GM21515 (cell line): ENCODE data around the gene CAPN7.
A peak's percentile ranks its signal among the peaks of the same experiment; 100 is the strongest.

Experiments
- ATAC-seq: cut with Tn5 transposase; IDR thresholded peaks from one replicate; pipeline ENCODE4 v1.9.1; 2021; ENCODE audit not compliant: unreplicated experiment

The CAPN7 gene

GRCh38 chr3:15272426-15273196 lies 66.6 kb downstream of the CAPN7 start:
- no peak for ATAC-seq

GRCh38 chr3:15273227-15273626 lies 67.2 kb downstream of the CAPN7 start:
- no peak for ATAC-seq

DNA sequence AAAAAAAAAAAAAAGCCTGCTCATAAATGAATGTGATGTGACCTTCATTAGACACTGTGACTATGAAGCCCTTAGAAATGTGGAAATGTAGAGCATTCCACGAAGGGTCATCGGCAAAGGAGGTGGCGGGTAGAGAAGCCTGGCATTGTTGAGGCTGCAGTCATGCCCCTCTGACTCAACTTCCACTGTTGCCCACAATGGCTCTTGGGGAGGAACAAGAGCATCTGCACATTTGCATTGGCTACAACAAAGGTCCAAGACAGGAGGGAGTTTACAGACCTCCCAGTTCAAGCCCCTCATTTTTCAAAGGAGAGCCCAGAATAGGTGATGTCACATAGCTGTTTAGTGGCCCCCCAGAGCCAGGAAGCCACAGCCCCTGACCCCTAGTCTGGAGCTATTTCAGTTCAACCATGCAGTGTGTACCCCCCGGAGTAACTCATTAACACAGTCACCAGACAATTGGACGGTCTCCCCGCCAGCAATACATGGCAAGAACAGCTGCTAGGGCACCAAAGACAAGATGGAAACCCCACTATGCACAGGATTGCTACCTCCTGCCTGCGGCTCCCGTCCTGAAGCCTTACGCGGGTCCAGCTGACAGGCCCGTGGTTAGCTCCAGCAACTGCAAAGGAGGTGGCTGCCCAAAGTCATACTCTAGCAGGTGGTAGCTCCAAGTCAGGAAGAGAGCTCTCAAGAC lies 70.1 kb downstream of the CAPN7 start:
- ATAC-seq = no peak

DNA sequence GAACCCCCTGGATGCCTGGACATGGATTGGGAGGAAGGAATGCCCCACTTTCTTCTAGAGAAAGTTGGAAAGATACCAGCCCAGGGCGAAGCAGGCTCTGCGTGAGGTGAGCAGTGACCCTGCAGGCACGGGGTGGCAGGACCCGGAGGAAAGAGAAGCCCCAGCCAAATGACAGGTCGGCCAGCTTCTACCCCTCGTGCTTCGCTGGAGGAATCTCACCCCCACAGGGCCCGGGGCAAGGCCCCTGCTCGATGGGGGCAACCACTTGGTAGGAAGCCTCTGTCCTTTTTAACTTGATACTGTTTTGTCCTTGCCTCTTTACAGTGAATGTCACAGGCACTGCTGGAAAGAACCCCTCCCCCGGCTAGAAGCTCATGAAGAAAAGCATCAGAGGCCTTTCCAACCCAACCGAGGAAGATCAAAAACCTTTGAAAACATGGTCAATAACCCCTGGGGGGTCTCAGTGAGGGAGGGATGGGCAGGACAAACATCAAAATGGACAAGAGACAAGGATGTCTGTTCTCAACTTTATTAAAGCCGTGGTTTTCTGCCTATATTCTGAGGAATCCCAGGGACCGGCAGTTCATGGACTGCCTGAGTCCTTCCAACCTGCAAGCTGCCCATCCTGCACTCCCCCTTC lies 71.9 kb downstream of the CAPN7 start:
- ATAC-seq = no peak

DNA sequence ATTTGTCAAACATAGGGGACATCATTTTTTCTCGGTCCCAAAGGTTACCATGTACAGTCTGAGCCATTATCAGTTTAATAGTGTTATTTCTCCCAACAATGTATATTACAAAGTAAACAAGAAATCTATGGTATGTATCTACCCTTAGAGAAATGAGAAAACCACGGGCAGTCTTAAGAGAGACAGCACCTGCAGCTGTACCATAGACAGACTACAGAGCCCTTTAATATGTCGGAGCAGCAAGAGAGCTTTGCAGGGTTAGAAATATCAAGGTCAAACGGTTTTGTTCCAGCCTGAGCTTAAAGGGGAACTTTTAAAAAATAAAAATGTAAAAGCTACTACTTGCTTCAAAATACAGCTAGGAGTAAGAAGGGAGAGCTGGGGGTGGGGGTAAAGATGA lies 73.2 kb downstream of the CAPN7 start:
- ATAC-seq = no peak

DNA sequence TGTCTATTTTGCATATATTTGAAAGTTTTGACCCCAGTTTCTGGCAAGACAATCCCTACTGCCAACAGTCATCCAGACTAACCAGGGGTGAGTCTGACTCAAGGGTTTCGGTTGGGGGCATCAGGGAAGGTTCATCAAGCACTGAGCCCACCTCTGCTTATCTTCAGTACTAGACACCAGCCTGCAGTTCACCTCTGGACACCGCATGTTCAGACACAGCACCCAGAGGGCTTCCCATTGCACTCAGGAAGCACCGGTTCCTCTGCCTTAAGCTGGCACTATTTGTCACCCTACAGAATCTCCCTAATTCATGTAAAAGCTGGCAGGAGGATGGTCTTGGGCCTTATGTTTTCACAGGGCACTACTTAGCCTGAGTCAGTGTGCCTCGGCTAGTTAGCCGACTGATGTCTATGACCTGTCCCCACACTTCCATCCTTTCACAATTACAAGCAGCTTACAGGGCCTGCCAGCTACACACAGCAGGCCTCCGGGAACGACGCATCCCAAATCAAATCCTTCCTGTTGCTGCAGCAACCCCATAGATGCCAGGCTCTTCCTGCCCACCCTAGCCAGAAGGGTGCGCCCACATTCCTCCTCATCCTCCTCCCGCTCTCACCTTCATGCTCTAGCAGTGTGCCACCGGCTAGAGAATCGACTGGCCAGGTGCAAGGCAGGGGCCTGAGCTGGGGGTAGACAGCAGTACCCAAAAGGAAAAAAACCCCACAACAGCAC lies 73.8 kb downstream of the CAPN7 start:
- no peak for ATAC-seq

GRCh38 chr3:15280853-15281532 lies 74.9 kb downstream of the CAPN7 start:
- ATAC-seq = no peak

DNA sequence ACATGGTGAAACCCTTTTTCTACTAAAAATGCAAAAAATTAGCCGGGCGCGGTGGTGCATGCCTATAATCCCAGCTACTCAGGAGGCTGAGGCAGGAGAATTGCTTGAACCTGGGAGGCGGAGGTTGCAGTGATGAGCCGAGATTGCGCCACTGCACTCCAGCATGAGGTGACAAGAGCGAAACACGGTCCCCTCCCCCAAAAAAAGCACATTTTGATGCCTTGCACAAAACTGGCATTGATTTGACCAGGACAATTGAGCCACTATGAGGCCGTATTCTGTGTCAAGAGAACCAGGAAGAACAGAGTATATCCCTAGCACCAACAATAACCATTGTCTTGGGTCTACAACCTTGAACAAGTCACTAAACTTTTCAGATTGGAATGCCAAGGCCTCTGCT lies 75.8 kb downstream of the CAPN7 start:
- ATAC-seq = no peak

DNA sequence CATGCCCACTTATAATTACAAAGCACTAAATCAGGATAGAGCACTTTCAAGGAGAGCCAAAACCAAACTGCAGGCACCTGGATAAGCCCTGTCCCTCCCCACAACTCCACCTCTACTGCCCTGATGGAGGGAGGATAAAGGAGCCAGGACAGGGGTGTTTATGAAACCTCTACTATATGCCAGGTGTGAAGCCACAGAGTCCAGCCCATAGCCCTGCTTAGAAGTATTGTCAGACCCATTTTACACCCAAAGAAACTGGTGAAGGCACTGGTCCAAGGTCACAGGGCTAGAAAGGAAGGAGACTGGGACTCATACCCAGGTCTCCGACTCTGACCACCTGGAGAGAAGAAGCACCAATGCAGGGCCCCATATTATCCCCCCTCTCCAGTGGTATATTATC lies 77.7 kb downstream of the CAPN7 start:
- no peak for ATAC-seq

DNA sequence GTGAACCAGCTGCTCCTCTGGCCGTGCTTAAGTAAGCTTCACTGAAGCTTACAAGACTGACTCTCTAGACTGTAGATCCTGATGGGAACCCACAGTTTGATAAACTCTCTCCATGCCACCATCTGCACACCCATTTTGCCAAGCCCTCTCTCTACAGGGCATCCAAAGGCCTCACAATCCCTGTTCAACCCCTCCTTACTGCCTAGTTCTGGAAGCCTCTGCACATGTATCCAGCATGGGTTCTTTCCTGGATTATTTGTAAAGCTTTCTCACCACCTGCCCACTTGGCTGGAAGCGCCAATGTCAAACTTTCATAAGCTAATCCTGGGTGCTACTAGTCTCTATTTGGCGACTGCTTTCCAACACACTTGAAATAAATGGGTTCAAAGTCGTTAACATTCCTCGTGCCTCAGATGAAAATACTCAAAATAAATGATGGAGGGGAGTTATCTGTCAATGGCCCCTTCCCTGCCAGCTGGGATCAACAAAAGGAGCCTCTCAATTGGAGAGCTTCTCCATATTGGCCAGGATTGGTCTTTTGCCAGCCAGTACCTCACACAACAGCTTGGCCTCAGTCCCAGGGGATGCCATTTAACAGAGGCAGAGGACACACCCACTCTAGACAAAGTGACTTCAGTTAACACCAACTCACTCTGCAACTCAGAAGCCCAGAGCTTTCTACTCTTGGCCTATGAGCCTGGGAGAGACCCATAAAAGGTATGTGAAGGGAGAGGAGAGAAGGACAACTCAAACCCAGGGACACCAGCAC lies 78.3 kb downstream of the CAPN7 start:
- no peak for ATAC-seq

- no peak for ATAC-seq
These were observed 80.0 kb downstream of the CAPN7 start for GRCh38 chr3:15286022-15286421.

- no peak for ATAC-seq
These were observed 81.7 kb downstream of the CAPN7 start for GRCh38 chr3:15287565-15288330.

DNA sequence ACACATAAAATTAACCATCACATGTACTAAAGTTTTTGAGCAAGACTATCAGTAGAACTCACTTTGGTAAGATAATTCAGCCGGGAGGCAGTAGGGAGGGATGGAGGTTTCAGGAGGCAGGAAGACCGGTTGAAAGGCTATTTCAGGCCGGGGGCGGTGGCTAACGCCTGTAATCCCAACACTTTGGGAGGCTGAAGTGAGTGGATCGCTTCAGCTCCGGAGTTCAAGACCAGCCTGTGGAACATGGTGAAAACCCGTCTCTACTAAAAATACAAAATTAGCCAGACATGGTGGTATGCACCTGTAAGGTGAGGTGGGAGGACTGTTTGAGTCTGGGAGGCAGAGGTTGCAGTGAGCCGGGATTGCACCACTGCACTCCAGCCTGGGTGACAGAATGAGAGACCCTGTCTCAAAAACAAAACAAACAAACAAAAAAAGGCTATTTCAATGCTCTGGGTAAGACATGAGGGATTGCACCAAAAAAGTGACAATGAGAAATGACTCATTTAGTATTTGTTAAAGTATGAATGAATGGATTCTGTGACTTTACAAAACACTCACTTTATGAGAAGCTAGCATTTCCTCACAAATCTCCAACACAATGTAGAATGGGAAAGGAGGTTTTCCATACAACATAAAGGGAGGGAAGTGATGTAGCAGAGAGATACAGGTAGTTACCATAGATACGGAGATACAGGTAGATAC lies 82.4 kb downstream of the CAPN7 start:
- no peak for ATAC-seq

DNA sequence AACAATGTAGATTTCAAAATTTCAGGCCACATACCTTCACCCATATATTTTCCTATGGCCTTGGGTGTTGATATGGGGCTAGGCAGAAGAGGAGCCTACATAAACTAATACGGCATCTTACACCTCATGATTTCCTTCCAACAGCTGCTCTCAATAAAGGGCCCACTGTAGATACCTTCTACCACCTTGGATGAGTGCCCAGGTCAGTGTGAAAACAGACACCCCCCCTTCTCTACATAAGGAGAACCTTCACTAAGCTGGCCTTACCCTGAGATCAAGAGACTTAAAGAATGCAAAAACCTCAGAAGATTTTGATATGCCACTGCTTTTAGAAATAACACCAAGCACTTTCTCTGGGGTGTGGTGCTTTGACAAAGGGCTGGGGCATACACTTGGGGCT lies 83.6 kb downstream of the CAPN7 start:
- ATAC-seq = no peak

DNA sequence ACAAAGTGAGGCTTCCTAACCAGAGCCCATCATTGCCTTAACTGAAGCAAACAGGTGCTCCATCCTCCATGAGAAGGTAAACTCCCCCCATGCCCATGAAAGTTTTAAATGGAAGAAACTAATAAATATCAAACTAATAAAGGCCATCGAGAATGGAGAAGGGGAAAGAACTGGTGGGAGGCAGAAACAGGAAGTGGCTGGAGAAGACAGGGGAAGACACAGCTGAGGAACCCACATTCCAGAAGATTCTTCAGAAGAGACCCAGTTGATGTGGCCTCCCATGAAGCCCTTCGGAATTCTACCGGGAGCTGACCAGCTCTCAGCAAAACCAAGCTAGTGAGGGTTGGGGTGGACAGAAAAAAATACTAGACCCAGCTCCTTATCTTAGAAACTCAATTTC lies 84.7 kb downstream of the CAPN7 start:
- no peak for ATAC-seq

DNA sequence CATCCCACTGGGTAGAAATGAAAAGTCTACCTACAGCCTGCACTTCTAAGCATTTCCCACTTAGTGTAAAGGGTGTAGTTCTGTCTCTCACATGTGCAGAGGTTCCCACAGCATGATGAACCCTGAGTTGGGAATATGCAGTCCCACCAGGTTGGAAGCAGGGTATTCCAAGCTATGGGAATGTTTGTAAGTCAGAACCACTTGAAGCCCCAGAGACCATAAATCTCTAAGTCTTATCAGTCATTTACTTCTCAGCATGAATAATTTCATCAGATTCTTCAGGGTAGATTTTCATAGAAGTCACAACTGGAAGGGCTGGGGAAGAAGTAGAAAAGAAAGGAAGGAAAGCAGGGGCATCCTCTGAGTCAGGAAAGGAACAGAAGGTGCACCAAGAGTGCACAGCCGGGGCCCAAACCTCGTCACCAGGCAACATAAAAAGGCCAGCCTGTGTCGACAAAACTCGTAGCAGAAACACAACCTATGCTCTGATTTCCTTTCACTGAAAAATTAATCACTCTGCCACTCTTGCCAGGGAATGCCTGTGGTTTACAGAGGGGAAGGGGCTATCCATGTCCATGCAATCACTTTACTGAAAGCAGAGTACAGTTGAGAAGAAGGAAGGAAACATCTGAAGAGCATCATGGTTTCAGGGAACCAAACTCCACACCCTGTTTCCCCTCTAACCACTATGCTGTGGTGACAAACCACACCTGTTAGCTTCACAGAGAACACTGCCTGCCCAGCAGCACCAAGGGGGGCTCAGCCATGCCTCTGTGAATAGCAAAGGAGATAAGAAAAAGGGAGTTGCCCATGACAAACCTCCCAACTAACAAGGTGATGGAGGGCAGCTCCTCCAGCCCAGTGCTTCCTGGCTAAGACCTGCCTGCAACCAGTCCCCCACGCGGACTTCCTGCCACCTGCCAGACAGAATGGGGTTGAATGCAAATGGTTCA lies 85.8 kb downstream of the CAPN7 start:
- peak; percentile 89 for ATAC-seq

GRCh38 chr3:15292765-15293522 lies 86.9 kb downstream of the CAPN7 start:
- ATAC-seq = no peak
